AG04450 (cell line): Measurements from ENCODE around the gene RAMAC. TPM values are rescaled to one million over a fixed set of nuclear protein-coding genes. Genes with fewer than 3 reads are reported as not detected.

ENCODE experiments used
- CTCF ChIA-PET: fragments of 300-600, 350-600 bp; formaldehyde crosslinking; extraction: SDS; loops from one replicate; lab custom pipeline; 2022; ENCODE audit warnings: antibody characterized with exemption, inconsistent platforms; lab: Charles Lee
- POLR2A ChIA-PET: fragments of 350-600 bp; formaldehyde crosslinking; extraction: SDS; loops from one replicate; lab custom pipeline; 2021; ENCODE audit warnings: antibody characterized with exemption, inconsistent platforms; lab: Yijun Ruan, JAX
- DNase-seq: peaks from one replicate; pipeline ENCODE4 v3.0.0-alpha.2; 2011; ENCODE audit warnings: low read depth, low spot score
- H3K27ac ChIP-seq: one replicate; pipeline ENCODE4 v1.5.1; 2012; ENCODE audit warnings: low read depth, low read length, control low read depth
- H3K27me3 ChIP-seq: one replicate; pipeline ENCODE4 v1.6.0; 2012; ENCODE audit warnings: low read length; ENCODE audit not compliant: control insufficient read depth, insufficient read depth
- H3K4me3 ChIP-seq: 2 replicates; pipeline ENCODE4 v1.5.1; 2011; ENCODE audit warnings: mild to moderate bottlenecking, low read depth, low read length, control low read depth
- H3K9me3 ChIP-seq: 2 replicates; pipeline ENCODE4 v1.5.1; 2012; ENCODE audit warnings: low read length; ENCODE audit not compliant: control insufficient read depth, insufficient read depth
- CTCF ChIP-seq: IDR thresholded peaks from 2 replicates; pipeline ENCODE4 v1.5.1; 2011; ENCODE audit warnings: low read depth, low read length, control low read depth, inconsistent platforms
- polyA plus RNA-seq: library from polyadenylated mRNA; depleted of rRNA; stranded (reverse); fragments of >200 nt; gene quantifications from 2 replicates; pipeline ENCODE4 v1.2.3, GENCODE V29; 2011

The RAMAC gene
- polyA plus RNA-seq, 1 experiment = 37.4 TPM

GRCh38 chr15:83011271-83012075 is 25.5 kb downstream of the RAMAC start, which contains the start of gene C15orf40:
TSS of gene C15orf40 (minus strand) at chr15:83011639. CDS start at chr15:83011607, 32 bp downstream.
- POLR2A ChIA-PET = interaction anchor here (0.5 to 1.1 kb wide), 6 partner anchors 21 to 471 kb away, joined by 3 to 8 read pairs (median 4); partner anchors contain the start of genes BTBD1 and RPS17
- Histone ChIP-seq H3K4me3 (peak within 1 kb of the TSS; percentile 99), H3K9me3 (no peaks in the 10 kb centered on the region), H3K27ac (peak within 1 kb of the TSS; percentile 80), H3K27me3 (no peaks in the 10 kb centered on the region)
- TF ChIP-seq CTCF = peak; percentile 66
- CTCF ChIA-PET = interaction anchor here (0.6 to 3.7 kb wide), 39 partner anchors 9 to 658 kb away, joined by 3 to 55 read pairs (median 5); partner anchors contain the start of genes BTBD1, RAMAC and TM6SF1
- peak; percentile 78 for DNase-seq

GRCh38 chr15:83012076-83012426 is 26.0 kb downstream of the RAMAC start:
- no peak for DNase-seq
- TF ChIP-seq CTCF = no peak
- Histone ChIP-seq H3K9me3 (no peaks in the 10 kb centered on the region), H3K4me3 (peak overlapping the region; percentile 99), H3K27me3 (no peaks in the 10 kb centered on the region), H3K27ac (peak overlapping the region; percentile 53)
- ChIA-PET CTCF (interaction anchor here (0.6 to 3.7 kb wide), 19 partner anchors 8 to 659 kb away, joined by 3 to 55 read pairs (median 7); partner anchors contain the start of genes BTBD1, RAMAC and TM6SF1), POLR2A (interaction anchor here (0.6 to 1.1 kb wide), 2 partner anchors 55 to 471 kb away, joined by 3 to 4 read pairs; partner anchors contain the start of genes BTBD1 and RPS17)

GRCh38 chr15:83012636-83013035 is 26.6 kb downstream of the RAMAC start:
- Histone ChIP-seq H3K4me3 (no peak overlapping the region), H3K9me3 (no peaks in the 10 kb centered on the region), H3K27ac (no peak overlapping the region), H3K27me3 (no peaks in the 10 kb centered on the region)
- DNase-seq = no peak
- TF ChIP-seq CTCF = no peak
- ChIA-PET POLR2A (no interaction called here), CTCF (interaction anchor here (0.6 to 2.7 kb wide), 6 partner anchors 13 to 100 kb away, joined by 3 to 19 read pairs (median 3); partner anchors contain the start of gene BTBD1)

GRCh38 chr15:83014205-83014653 is 28.2 kb downstream of the RAMAC start:
- H3K27ac ChIP-seq = no peak overlapping the region
- ChIA-PET POLR2A (no interaction called here), CTCF (no interaction called here)
- no peak for DNase-seq
- no peak for TF ChIP-seq CTCF
- H3K9me3 ChIP-seq = no peaks in the 10 kb centered on the region
- no peak overlapping the region for H3K4me3 ChIP-seq
- H3K27me3 ChIP-seq = no peaks in the 10 kb centered on the region

GRCh38 chr15:83015361-83015760 is 29.4 kb downstream of the RAMAC start:
- ChIA-PET POLR2A (no interaction called here), CTCF (no interaction called here)
- no peak for DNase-seq

More at GRCh38 chr15:83015361-83015760, 29.4 kb downstream of the RAMAC start:
- TF ChIP-seq CTCF = no peak
- no peaks in the 10 kb centered on the region for H3K27me3 ChIP-seq
- H3K4me3 ChIP-seq = no peak overlapping the region
- no peaks in the 10 kb centered on the region for H3K9me3 ChIP-seq
- no peak overlapping the region for H3K27ac ChIP-seq
